Ishikawa (cell line): ENCODE results near the gene CNPY4.

ENCODE experiments used
- CEBPB ChIP-seq: IDR thresholded peaks from 2 replicates; pipeline ENCODE4 v1.6.1; 2012
- CREB1 ChIP-seq: IDR thresholded peaks from 2 replicates; pipeline ENCODE4 v1.6.1; 2012; ENCODE audit warnings: low read depth
- EGR1 ChIP-seq: IDR thresholded peaks from 2 replicates; pipeline ENCODE4 v1.6.1; 2012
- EP300 ChIP-seq: IDR thresholded peaks from 2 replicates; pipeline ENCODE4 v1.6.1; 2012; ENCODE audit warnings: borderline replicate concordance
- FOXM1 ChIP-seq: IDR thresholded peaks from 2 replicates; pipeline ENCODE4 v1.6.1; 2012; ENCODE audit warnings: low read depth, borderline replicate concordance
- MAX ChIP-seq: IDR thresholded peaks from 2 replicates; pipeline ENCODE4 v1.6.1; 2012
- NFIC ChIP-seq: IDR thresholded peaks from 2 replicates; pipeline ENCODE4 v1.6.1; 2012
- RAD21 ChIP-seq: IDR thresholded peaks from 2 replicates; pipeline ENCODE4 v1.6.1; 2012; ENCODE audit warnings: low read depth
- TAF1 ChIP-seq: IDR thresholded peaks from 2 replicates; pipeline ENCODE4 v1.6.1; 2012; ENCODE audit warnings: low read depth, mild to moderate bottlenecking
- TCF12 ChIP-seq: IDR thresholded peaks from 2 replicates; pipeline ENCODE4 v1.6.1; 2012; ENCODE audit warnings: low read depth
- TEAD4 ChIP-seq: IDR thresholded peaks from 2 replicates; pipeline ENCODE4 v1.6.1; 2012
- USF1 ChIP-seq: IDR thresholded peaks from 2 replicates; pipeline ENCODE4 v1.6.1; 2012
- YY1 ChIP-seq: IDR thresholded peaks from 2 replicates; pipeline ENCODE4 v1.6.1; 2012; ENCODE audit warnings: low read depth
- ZBTB7A ChIP-seq: IDR thresholded peaks from 2 replicates; pipeline ENCODE4 v1.6.1; 2012; ENCODE audit warnings: low read depth
- TF ChIP-seq, protein P1 (sequence below): IDR thresholded peaks from 2 replicates; pipeline ENCODE4 v1.6.1; 2012; ENCODE audit warnings: low read depth, mild to moderate bottlenecking

The CNPY4 gene

GRCh38 chr7:100158229-100159098 is 39.0 kb downstream of the CNPY4 start, which contains the start of gene TRAPPC14:
Gene TRAPPC14, minus strand, starts transcription at chr7:100158723. Its CDS starts 224 bp downstream, at chr7:100158499.
- 0 out of 2 replicates have a peak, but pooled peaks have one; percentile 34 for TF ChIP-seq YY1
- TF ChIP-seq MAX: peak; percentile 31; the same call in 1 of the 2 replicates
- TF ChIP-seq TCF12: peak; percentile 60
- no peak for TF ChIP-seq CREB1
- TF ChIP-seq RAD21: no peak
- TF ChIP-seq TAF1: peak; percentile 83
- peak; percentile 50; the same call in 1 of the 2 replicates for TF ChIP-seq TEAD4
- TF ChIP-seq CEBPB: no peak
- no peak for TF ChIP-seq EP300
- TF ChIP-seq, protein P1, sequence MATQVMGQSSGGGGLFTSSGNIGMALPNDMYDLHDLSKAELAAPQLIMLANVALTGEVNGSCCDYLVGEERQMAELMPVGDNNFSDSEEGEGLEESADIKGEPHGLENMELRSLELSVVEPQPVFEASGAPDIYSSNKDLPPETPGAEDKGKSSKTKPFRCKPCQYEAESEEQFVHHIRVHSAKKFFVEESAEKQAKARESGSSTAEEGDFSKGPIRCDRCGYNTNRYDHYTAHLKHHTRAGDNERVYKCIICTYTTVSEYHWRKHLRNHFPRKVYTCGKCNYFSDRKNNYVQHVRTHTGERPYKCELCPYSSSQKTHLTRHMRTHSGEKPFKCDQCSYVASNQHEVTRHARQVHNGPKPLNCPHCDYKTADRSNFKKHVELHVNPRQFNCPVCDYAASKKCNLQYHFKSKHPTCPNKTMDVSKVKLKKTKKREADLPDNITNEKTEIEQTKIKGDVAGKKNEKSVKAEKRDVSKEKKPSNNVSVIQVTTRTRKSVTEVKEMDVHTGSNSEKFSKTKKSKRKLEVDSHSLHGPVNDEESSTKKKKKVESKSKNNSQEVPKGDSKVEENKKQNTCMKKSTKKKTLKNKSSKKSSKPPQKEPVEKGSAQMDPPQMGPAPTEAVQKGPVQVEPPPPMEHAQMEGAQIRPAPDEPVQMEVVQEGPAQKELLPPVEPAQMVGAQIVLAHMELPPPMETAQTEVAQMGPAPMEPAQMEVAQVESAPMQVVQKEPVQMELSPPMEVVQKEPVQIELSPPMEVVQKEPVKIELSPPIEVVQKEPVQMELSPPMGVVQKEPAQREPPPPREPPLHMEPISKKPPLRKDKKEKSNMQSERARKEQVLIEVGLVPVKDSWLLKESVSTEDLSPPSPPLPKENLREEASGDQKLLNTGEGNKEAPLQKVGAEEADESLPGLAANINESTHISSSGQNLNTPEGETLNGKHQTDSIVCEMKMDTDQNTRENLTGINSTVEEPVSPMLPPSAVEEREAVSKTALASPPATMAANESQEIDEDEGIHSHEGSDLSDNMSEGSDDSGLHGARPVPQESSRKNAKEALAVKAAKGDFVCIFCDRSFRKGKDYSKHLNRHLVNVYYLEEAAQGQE: no peak
- no peak for TF ChIP-seq NFIC
- no peak for TF ChIP-seq FOXM1
- TF ChIP-seq EGR1: 0 out of 2 replicates have a peak, but pooled peaks have one; percentile 40
- peak; percentile 87; the same call in 1 of the 2 replicates for TF ChIP-seq ZBTB7A
- no peak for TF ChIP-seq USF1

DNA sequence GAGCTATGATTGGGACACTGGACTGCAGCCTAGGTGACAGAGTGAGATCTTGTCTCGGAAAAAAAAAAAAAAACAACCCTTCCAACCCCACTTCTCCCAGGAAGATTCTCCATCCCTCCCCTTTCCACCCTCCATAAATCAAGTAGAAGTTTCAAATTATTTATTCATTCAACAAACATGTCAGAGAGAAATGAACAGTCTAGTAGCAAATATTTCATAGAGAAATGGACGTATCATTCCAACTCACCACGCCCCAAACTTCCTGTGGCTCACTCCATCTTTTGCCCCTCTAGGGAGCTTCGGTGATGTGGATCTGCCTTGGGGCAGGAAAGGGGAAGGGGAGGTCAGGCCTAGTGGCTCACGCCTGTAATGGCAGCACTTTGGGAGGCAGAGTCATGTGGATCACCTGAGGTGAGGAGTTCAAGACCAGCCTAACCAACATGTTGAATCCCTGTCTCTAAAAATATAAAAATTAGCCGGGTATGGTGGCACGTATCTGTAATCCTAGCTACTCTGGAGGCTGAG is 39.7 kb downstream of the CNPY4 start:
- TF ChIP-seq MAX (no peak; the same call in 1 of the 2 replicates), EGR1 (no peak), TAF1 (no peak), CREB1 (no peak), ZBTB7A (no peak), TCF12 (no peak), YY1 (no peak), FOXM1 (no peak), EP300 (no peak), NFIC (no peak), TEAD4 (no peak), USF1 (no peak), CEBPB (no peak), RAD21 (no peak)
- TF ChIP-seq, protein P1: no peak

DNA sequence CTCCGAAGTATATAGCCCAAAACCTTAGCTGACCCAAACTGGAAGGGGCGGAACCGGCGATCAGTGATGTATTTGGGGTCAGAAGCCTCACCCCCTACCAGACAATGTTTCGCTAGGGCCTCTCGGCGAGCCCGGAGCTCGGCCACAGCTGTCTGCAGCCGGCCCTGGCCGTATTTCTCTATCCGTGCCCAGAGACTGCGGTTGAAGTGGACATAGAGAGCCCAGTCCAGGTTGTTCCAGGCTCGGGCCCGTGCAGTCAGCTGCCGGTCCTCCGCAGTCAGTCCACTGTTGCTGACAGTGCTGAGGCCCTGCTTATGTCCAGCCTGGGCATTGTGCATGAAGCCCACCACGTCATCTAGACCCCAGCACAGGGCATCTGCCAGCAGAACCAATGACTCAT is 40.6 kb downstream of the CNPY4 start:
- TF ChIP-seq CREB1: no peak
- TF ChIP-seq ZBTB7A: no peak
- no peak for TF ChIP-seq RAD21
- TF ChIP-seq TCF12: no peak

- no peak for TF ChIP-seq TEAD4
- TF ChIP-seq USF1: peak; percentile 87
Measured at GRCh38 chr7:100163006-100163531, 43.6 kb downstream of the CNPY4 start.

GRCh38 chr7:100163871-100164270 is 44.4 kb downstream of the CNPY4 start:
- TF ChIP-seq, protein P1: no peak
- TF ChIP-seq USF1: no peak
- no peak for TF ChIP-seq TCF12
- no peak for TF ChIP-seq FOXM1
- no peak for TF ChIP-seq CREB1
- no peak for TF ChIP-seq CEBPB
- TF ChIP-seq ZBTB7A: no peak
- TF ChIP-seq TEAD4: no peak
- TF ChIP-seq EP300: no peak
- TF ChIP-seq YY1: no peak
- TF ChIP-seq TAF1: no peak
